ENCODE results near the gene ROR2. TPM values are rescaled to one million over a fixed set of nuclear protein-coding genes. Genes with fewer than 3 reads are reported as not detected.

ROR2 gene
- total and polyA plus RNA-seq, 2 experiments from 2014 or later, result 8.1 to 18.8 TPM

DNA sequence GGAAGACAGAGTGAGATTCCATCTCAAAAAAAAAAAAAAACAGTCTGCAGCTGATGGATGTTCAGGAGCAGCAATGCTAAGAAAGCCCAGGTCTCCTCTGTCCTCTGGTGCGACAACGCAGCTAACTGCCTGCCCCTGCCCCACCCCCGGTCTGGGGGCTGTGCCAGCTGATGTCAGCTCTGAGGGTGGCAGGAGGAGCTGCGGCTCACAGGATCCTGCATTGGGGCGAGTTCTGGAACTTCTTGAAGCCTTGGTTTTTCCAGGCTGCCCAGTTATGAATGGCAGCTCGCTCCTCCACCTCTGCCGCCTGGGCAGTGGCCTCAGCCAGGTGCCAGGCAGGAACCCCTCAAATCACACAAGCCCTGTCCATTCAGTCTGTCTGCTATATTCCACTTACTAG lies 113.5 kb downstream of the ROR2 start (continued):
- TF ChIP-seq, protein P1, sequence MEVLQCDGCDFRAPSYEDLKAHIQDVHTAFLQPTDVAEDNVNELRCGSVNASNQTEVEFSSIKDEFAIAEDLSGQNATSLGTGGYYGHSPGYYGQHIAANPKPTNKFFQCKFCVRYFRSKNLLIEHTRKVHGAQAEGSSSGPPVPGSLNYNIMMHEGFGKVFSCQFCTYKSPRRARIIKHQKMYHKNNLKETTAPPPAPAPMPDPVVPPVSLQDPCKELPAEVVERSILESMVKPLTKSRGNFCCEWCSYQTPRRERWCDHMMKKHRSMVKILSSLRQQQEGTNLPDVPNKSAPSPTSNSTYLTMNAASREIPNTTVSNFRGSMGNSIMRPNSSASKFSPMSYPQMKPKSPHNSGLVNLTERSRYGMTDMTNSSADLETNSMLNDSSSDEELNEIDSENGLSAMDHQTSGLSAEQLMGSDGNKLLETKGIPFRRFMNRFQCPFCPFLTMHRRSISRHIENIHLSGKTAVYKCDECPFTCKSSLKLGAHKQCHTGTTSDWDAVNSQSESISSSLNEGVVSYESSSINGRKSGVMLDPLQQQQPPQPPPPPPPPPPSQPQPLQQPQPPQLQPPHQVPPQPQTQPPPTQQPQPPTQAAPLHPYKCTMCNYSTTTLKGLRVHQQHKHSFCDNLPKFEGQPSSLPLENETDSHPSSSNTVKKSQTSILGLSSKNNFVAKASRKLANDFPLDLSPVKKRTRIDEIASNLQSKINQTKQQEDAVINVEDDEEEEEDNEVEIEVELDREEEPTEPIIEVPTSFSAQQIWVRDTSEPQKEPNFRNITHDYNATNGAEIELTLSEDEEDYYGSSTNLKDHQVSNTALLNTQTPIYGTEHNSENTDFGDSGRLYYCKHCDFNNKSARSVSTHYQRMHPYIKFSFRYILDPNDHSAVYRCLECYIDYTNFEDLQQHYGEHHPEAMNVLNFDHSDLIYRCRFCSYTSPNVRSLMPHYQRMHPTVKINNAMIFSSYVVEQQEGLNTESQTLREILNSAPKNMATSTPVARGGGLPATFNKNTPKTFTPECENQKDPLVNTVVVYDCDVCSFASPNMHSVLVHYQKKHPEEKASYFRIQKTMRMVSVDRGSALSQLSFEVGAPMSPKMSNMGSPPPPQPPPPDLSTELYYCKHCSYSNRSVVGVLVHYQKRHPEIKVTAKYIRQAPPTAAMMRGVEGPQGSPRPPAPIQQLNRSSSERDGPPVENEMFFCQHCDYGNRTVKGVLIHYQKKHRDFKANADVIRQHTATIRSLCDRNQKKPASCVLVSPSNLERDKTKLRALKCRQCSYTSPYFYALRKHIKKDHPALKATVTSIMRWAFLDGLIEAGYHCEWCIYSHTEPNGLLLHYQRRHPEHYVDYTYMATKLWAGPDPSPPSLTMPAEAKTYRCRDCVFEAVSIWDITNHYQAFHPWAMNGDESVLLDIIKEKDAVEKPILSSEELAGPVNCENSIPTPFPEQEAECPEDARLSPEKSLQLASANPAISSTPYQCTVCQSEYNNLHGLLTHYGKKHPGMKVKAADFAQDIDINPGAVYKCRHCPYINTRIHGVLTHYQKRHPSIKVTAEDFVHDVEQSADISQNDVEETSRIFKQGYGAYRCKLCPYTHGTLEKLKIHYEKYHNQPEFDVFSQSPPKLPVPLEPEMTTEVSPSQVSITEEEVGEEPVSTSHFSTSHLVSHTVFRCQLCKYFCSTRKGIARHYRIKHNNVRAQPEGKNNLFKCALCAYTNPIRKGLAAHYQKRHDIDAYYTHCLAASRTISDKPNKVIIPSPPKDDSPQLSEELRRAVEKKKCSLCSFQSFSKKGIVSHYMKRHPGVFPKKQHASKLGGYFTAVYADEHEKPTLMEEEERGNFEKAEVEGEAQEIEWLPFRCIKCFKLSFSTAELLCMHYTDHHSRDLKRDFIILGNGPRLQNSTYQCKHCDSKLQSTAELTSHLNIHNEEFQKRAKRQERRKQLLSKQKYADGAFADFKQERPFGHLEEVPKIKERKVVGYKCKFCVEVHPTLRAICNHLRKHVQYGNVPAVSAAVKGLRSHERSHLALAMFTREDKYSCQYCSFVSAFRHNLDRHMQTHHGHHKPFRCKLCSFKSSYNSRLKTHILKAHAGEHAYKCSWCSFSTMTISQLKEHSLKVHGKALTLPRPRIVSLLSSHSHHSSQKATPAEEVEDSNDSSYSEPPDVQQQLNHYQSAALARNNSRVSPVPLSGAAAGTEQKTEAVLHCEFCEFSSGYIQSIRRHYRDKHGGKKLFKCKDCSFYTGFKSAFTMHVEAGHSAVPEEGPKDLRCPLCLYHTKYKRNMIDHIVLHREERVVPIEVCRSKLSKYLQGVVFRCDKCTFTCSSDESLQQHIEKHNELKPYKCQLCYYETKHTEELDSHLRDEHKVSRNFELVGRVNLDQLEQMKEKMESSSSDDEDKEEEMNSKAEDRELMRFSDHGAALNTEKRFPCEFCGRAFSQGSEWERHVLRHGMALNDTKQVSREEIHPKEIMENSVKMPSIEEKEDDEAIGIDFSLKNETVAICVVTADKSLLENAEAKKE (CRISPR knock-in tag; IDR thresholded peaks at IDR 0.05), result no peak
- TF ChIP-seq EZH2phosphoT487 (IDR thresholded peaks at IDR 0.05; ENCODE audit: unreplicated experiment) (no peak), CREB1 (CRISPR knock-in tag; IDR thresholded peaks at IDR 0.05; ENCODE audit: low read depth) (no peak), JUNB (IDR thresholded peaks at IDR 0.05; ENCODE audit: unreplicated experiment) (no peak), POLR2AphosphoS5 (IDR thresholded peaks at IDR 0.05; ENCODE audit: low read depth) (no peak), ZNF114 (CRISPR knock-in tag; IDR thresholded peaks at IDR 0.05) (no peak), NANOG (IDR thresholded peaks at IDR 0.05; ENCODE audit: borderline replicate concordance) (no peak), ZNF331 (CRISPR knock-in tag; IDR thresholded peaks at IDR 0.05; ENCODE audit: low read depth) (no peak), EZH2 (IDR thresholded peaks at IDR 0.05; ENCODE audit: low read depth, unreplicated experiment) (no peak), STAT1 (IDR thresholded peaks at IDR 0.05; ENCODE audit: unreplicated experiment) (no peak)
- TF ChIP-seq, protein P2, sequence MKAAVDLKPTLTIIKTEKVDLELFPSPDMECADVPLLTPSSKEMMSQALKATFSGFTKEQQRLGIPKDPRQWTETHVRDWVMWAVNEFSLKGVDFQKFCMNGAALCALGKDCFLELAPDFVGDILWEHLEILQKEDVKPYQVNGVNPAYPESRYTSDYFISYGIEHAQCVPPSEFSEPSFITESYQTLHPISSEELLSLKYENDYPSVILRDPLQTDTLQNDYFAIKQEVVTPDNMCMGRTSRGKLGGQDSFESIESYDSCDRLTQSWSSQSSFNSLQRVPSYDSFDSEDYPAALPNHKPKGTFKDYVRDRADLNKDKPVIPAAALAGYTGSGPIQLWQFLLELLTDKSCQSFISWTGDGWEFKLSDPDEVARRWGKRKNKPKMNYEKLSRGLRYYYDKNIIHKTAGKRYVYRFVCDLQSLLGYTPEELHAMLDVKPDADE (IDR thresholded peaks at IDR 0.05), result no peak
- TF ChIP-seq, protein P3, sequence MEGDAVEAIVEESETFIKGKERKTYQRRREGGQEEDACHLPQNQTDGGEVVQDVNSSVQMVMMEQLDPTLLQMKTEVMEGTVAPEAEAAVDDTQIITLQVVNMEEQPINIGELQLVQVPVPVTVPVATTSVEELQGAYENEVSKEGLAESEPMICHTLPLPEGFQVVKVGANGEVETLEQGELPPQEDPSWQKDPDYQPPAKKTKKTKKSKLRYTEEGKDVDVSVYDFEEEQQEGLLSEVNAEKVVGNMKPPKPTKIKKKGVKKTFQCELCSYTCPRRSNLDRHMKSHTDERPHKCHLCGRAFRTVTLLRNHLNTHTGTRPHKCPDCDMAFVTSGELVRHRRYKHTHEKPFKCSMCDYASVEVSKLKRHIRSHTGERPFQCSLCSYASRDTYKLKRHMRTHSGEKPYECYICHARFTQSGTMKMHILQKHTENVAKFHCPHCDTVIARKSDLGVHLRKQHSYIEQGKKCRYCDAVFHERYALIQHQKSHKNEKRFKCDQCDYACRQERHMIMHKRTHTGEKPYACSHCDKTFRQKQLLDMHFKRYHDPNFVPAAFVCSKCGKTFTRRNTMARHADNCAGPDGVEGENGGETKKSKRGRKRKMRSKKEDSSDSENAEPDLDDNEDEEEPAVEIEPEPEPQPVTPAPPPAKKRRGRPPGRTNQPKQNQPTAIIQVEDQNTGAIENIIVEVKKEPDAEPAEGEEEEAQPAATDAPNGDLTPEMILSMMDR (conservative IDR thresholded peaks at IDR 0.05; ENCODE audit: low read depth in 2 of 2), result no peak

All from GM23338 (cell line).